Measurements from ENCODE around the gene NUMA1.

Gene NUMA1

DNA sequence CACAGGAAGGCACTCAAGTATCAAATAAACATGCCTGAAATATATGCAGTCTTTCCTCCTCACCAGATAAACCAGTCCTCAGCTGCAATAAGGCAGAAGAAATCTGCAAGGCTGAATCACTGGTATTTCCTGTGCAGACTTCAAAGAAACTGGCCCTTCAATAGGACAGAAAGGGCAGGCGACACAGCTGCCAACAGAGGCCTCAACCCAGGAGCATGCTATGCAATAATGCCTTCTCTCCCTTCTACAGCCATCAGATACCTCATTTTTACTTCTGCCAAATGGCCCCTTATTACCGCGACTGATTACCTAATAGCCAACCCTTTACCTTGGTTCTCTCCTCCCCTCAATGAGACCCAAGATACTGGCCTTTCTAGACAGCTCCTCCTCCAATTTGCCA is 8.0 kb downstream of the NUMA1 start:
- TF ChIP-seq, protein P1, sequence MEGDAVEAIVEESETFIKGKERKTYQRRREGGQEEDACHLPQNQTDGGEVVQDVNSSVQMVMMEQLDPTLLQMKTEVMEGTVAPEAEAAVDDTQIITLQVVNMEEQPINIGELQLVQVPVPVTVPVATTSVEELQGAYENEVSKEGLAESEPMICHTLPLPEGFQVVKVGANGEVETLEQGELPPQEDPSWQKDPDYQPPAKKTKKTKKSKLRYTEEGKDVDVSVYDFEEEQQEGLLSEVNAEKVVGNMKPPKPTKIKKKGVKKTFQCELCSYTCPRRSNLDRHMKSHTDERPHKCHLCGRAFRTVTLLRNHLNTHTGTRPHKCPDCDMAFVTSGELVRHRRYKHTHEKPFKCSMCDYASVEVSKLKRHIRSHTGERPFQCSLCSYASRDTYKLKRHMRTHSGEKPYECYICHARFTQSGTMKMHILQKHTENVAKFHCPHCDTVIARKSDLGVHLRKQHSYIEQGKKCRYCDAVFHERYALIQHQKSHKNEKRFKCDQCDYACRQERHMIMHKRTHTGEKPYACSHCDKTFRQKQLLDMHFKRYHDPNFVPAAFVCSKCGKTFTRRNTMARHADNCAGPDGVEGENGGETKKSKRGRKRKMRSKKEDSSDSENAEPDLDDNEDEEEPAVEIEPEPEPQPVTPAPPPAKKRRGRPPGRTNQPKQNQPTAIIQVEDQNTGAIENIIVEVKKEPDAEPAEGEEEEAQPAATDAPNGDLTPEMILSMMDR (IDR thresholded peaks at IDR 0.05; ENCODE audit: low read depth, low read length), result no peak
- DNase-seq (ENCODE audit: low read depth, low spot score), result peak; percentile 83
- in situ Hi-C loops (cut with HindIII; ENCODE audit: low sequenced_read_pairs), result no loop called here
- H3K4me3 ChIP-seq (ENCODE audit: low read depth, low read length), result no peak overlapping the region

DNA sequence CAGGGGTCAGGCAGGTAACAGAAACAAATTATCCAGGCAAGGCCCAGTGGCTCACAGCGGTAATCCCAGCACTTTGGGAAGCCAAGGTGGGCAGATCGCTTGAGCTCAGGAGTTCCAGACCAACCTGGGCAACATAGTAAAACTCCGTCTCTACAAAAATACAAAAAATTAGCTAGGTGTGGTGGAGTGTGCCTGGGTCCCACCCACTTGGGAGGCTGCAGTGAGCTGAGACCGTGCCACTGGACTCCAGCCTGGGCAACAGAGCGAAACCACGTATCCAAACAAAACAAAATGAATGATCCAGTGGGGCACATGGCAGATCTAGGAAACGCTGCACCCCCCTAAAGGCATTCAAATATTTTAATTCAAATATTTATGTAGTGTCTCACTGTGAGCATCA is 9.9 kb downstream of the NUMA1 start:
- DNase-seq (ENCODE audit: low read depth, low spot score), result no peak
- H3K4me3 ChIP-seq (ENCODE audit: low read depth, low read length), result no peak overlapping the region
- in situ Hi-C loops (cut with HindIII; ENCODE audit: low sequenced_read_pairs), result no loop called here
- TF ChIP-seq, protein P1 (IDR thresholded peaks at IDR 0.05; ENCODE audit: low read depth, low read length), result no peak

DNA sequence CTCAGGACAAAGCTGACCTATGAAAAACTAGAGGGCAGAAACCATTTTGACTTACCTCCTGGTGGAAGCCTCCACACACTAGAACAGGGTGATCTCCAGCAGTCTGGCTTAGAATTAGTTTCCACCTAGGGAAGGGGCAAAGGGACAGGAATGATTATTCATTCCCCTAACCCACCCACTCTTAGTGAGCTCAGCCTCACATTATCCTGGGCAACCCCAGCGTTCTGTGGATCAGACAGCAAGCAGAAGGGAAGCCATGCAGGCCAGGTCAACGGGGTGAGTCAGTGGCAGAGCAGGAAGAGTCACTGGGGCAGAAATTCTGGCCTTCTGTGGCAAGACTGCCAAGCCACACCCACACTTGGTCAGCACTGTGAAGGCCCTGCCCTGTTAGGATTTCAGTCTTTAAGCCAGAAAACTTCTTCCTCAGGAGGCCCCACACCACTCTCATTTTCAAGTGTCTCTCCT is 10.5 kb downstream of the NUMA1 start:
- no peak overlapping the region for H3K4me3 ChIP-seq (ENCODE audit: low read depth, low read length)
- in situ Hi-C loops (cut with HindIII; ENCODE audit: low sequenced_read_pairs), result no loop called here
- TF ChIP-seq, protein P1 (IDR thresholded peaks at IDR 0.05; ENCODE audit: low read depth, low read length), result no peak
- peak; percentile 78 for DNase-seq (ENCODE audit: low read depth, low spot score)

DNA sequence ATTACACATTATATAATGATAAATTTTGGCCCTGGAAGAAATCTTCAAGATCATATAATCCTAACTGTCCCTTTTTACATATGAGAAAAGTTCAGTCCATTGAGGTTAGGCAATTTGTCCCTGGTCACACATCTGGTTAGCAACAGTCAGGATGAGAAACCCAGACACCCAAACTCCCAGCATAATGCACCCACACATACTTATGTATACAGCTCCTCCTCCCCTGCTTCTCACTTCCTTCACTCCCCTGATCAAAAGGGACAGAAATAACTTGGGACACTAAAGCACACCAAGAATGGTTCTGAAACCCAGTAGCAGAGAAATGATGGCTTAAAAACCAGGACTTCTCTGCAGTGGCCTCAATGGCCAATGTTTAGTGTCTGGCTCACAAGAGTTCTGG is 11.1 kb downstream of the NUMA1 start:
- in situ Hi-C loops (cut with HindIII; ENCODE audit: low sequenced_read_pairs), result no loop called here
- no peak for DNase-seq (ENCODE audit: low read depth, low spot score)

DNA sequence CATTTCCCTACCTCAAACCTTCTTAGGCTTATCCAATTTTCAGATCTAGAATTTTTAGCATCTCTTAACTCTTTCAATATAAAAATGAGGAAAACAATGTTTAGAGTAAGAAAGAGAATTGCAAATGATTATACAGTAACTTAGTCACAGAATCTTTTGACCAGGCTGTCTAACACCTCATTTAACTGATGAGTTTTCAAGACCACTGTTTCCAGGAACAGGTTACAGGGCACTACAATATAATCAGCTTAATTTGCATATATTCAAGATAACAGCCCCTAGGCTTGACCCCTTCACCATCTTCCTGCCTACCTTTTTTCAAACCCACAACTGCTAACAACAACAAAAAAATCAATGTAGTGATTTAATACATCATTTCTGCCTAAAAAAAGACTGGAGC is 12.7 kb downstream of the NUMA1 start:
- no peak for DNase-seq (ENCODE audit: low read depth, low spot score)
- no peak overlapping the region for H3K4me3 ChIP-seq (ENCODE audit: low read depth, low read length)
- TF ChIP-seq, protein P1 (IDR thresholded peaks at IDR 0.05; ENCODE audit: low read depth, low read length), result no peak
- in situ Hi-C loops (cut with HindIII; ENCODE audit: low sequenced_read_pairs), result no loop called here

More for the DNA sequence above, 11.1 kb downstream of the NUMA1 start:
- TF ChIP-seq, protein P1 (IDR thresholded peaks at IDR 0.05; ENCODE audit: low read depth, low read length), result no peak
- no peak overlapping the region for H3K4me3 ChIP-seq (ENCODE audit: low read depth, low read length)

DNA sequence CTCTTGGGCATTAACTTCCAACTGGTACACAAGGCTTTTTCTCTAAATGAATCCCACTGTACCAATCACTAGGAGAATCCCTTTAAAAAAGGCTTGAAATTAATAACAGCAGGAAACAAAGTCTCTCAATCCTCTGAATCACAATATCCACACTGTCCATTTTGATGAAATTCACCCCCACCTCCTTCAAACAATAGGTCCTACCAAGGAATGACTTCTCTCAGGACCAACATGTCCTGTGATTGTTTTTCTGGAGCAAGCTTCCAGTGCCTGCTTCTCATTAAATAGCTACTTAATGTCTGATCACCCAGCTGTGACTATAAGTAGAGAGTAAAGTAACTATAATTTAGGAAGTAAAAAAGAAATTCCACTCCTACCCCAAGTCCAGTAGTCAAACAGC is 13.1 kb downstream of the NUMA1 start:
- in situ Hi-C loops (cut with HindIII; ENCODE audit: low sequenced_read_pairs), result no loop called here

More for the DNA sequence above, 13.1 kb downstream of the NUMA1 start:
- no peak overlapping the region for H3K4me3 ChIP-seq (ENCODE audit: low read depth, low read length)
- TF ChIP-seq, protein P1 (IDR thresholded peaks at IDR 0.05; ENCODE audit: low read depth, low read length), result no peak
- no peak for DNase-seq (ENCODE audit: low read depth, low spot score)
